Sigmoid colon (tissue), 4 donors: Measurements from ENCODE around the gene TP53BP1.

Source experiments
- POLR2A ChIP-seq, 2 donors: fragments of 450-650 bp; IDR thresholded peaks; one replicate each; pipeline ENCODE4 v1.6.1; 2016; ENCODE audit warnings: antibody characterized with exemption in 2 of 2, mild to moderate bottlenecking in 2 of 2, moderate library complexity in 2 of 2
- POLR2AphosphoS5 ChIP-seq, 4 donors: sonication (generic); formaldehyde crosslinking; IDR thresholded peaks; one replicate each; pipeline ENCODE4 v1.6.1; 2017; ENCODE audit warnings: antibody characterized with exemption in 4 of 4
- TF ChIP-seq, protein P1 (sequence below), 4 experiments: fragments of 450-650 bp in 3 of 4; fragments of 200-600 bp in 1 of 4; IDR thresholded peaks; one replicate each; pipeline ENCODE4 v1.5.1; 2016 to 2019; ENCODE audit warnings: antibody characterized with exemption in 4 of 4, mild to moderate bottlenecking in 3 of 4, moderate library complexity in 2 of 4

DNA sequence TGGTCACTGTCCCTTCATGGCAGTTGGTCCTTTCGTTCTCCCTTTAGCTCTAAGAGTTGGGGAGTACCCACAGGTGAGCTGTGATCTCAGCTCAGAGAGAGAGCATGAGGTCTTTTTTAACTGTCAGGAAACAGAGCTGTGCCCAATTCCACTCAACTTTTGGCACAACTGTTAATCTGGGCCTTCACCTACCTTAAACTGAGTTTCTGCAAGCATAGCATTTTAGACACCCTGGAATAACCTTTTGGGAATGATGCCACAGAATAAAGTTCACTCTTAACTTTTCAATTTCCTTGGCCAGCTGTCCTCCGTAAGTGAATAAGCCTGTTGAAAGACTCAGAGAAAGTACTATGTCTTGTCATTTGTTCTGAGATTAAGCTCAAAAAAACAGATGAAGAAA is 86.1 kb downstream of the TP53BP1 start:
- TF ChIP-seq, protein P1, sequence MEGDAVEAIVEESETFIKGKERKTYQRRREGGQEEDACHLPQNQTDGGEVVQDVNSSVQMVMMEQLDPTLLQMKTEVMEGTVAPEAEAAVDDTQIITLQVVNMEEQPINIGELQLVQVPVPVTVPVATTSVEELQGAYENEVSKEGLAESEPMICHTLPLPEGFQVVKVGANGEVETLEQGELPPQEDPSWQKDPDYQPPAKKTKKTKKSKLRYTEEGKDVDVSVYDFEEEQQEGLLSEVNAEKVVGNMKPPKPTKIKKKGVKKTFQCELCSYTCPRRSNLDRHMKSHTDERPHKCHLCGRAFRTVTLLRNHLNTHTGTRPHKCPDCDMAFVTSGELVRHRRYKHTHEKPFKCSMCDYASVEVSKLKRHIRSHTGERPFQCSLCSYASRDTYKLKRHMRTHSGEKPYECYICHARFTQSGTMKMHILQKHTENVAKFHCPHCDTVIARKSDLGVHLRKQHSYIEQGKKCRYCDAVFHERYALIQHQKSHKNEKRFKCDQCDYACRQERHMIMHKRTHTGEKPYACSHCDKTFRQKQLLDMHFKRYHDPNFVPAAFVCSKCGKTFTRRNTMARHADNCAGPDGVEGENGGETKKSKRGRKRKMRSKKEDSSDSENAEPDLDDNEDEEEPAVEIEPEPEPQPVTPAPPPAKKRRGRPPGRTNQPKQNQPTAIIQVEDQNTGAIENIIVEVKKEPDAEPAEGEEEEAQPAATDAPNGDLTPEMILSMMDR (IDR thresholded peaks at IDR 0.05) = no peak
- TF ChIP-seq POLR2A (IDR thresholded peaks at IDR 0.05) = no peak
- TF ChIP-seq POLR2AphosphoS5 (IDR thresholded peaks at IDR 0.05) = no peak
